ENCODE measurements around the gene PDZD4. TPM values are rescaled to one million over a fixed set of nuclear protein-coding genes. Genes with fewer than 3 reads are reported as not detected.

The PDZD4 gene
- total RNA-seq, 4 donors from 2014 or later = 3.2 to 7.0 (median 4.5) TPM

- no peaks in the 10 kb centered on the region for H3K9me3 ChIP-seq
- H3K4me1 ChIP-seq = no peaks in the 10 kb centered on the region
- H3K36me3 ChIP-seq = no peaks in the 10 kb centered on the region
- H3K27me3 ChIP-seq = no peaks in the 10 kb centered on the region
- no peak for DNase-seq
- no peak overlapping the region for H3K27ac ChIP-seq
- TF ChIP-seq CTCF (IDR thresholded peaks at IDR 0.05) (no peak), POLR2A (IDR thresholded peaks at IDR 0.05) (no peak)
- H3K4me3 ChIP-seq (replicated peaks in 1 of 3) = no peak overlapping the region
- intact Hi-C loops (cut with DNase I) = no loop called here
- WGBS, 2 donors = 69 to 93% methylated on average over 4 to 6 of the region's 13 CpGs
Measured at GRCh38 chrX:153867671-153868070, 37.3 kb upstream of the PDZD4 start.

GRCh38 chrX:153867139-153867538, 36.8 kb upstream of the PDZD4 start:
- H3K4me3 ChIP-seq (replicated peaks in 1 of 3) = no peak overlapping the region
- DNase-seq = no peak
- H3K9me3 ChIP-seq = no peaks in the 10 kb centered on the region
- 67 to 78% methylated on average over 2 to 4 of the region's 9 CpGs for WGBS, 2 donors
- intact Hi-C loops (cut with DNase I) = no loop called here
- no peaks in the 10 kb centered on the region for H3K36me3 ChIP-seq
- TF ChIP-seq POLR2A (IDR thresholded peaks at IDR 0.05) (no peak), CTCF (IDR thresholded peaks at IDR 0.05) (no peak)
- no peaks in the 10 kb centered on the region for H3K4me1 ChIP-seq
- H3K27me3 ChIP-seq = no peaks in the 10 kb centered on the region
- no peak overlapping the region for H3K27ac ChIP-seq

GRCh38 chrX:153866302-153867019, 36.1 kb upstream of the PDZD4 start:
- H3K4me3 ChIP-seq (replicated peaks in 1 of 3) = no peak overlapping the region
- H3K27me3 ChIP-seq = no peaks in the 10 kb centered on the region
- H3K9me3 ChIP-seq = no peaks in the 10 kb centered on the region
- no peaks in the 10 kb centered on the region for H3K4me1 ChIP-seq
- no peaks in the 10 kb centered on the region for H3K36me3 ChIP-seq
- intact Hi-C loops (cut with DNase I) = no loop called here
- TF ChIP-seq CTCF (IDR thresholded peaks at IDR 0.05) (no peak), POLR2A (IDR thresholded peaks at IDR 0.05) (no peak)
- 81% methylated on average over 9 of the region's 22 CpGs for WGBS, 2 donors
- no peak for DNase-seq
- H3K27ac ChIP-seq = no peak overlapping the region

- TF ChIP-seq CTCF (IDR thresholded peaks at IDR 0.05) (no peak), POLR2A (IDR thresholded peaks at IDR 0.05) (no peak)
- Histone ChIP-seq H3K4me1 (no peaks in the 10 kb centered on the region), H3K36me3 (no peaks in the 10 kb centered on the region), H3K27me3 (no peaks in the 10 kb centered on the region), H3K4me3 (replicated peaks in 1 of 3) (no peak overlapping the region), H3K27ac (no peak overlapping the region), H3K9me3 (no peaks in the 10 kb centered on the region)
- no peak for DNase-seq
- intact Hi-C loops (cut with DNase I) = no loop called here
- WGBS, 2 donors = 93 to 98% methylated on average over 4 of the region's 9 CpGs
Measured at GRCh38 chrX:153865685-153866084, 35.3 kb upstream of the PDZD4 start.

- no peaks in the 10 kb centered on the region for H3K36me3 ChIP-seq
- intact Hi-C loops (cut with DNase I) = no loop called here
- H3K27me3 ChIP-seq = no peaks in the 10 kb centered on the region
- no peak for DNase-seq
- no peaks in the 10 kb centered on the region for H3K9me3 ChIP-seq
- TF ChIP-seq POLR2A (IDR thresholded peaks at IDR 0.05) (no peak), CTCF (IDR thresholded peaks at IDR 0.05) (no peak)
- no peak overlapping the region for H3K4me3 ChIP-seq (replicated peaks in 1 of 3)
- no peaks in the 10 kb centered on the region for H3K4me1 ChIP-seq
- no peak overlapping the region for H3K27ac ChIP-seq
- WGBS, 2 donors = no CpG with 5 or more reads among the region's 11 CpGs
Measured at GRCh38 chrX:153865321-153865580, 34.9 kb upstream of the PDZD4 start.

Data from thyroid gland (tissue), 4 donors.